OCI-LY1 (cell line): ENCODE data around the gene TRPM3.

Experiments
- EZH2 ChIP-seq: fragments of 200-600 bp; sonication (generic), shearing (Covaris generic); IDR thresholded peaks from 2 replicates; pipeline ENCODE4 v1.8.0; 2017; ENCODE audit warnings: borderline replicate concordance, mixed run types, mild to moderate bottlenecking, antibody characterized with exemption, low read length, moderate library complexity, mixed read lengths
- TF ChIP-seq, protein P1 (sequence below): fragments of 200-600 bp; sonication (generic), shearing (Covaris generic); IDR thresholded peaks from 2 replicates; pipeline ENCODE4 v1.5.1; 2017; ENCODE audit warnings: mild to moderate bottlenecking, antibody characterized with exemption, low read length, moderate library complexity, mixed read lengths

DNA sequence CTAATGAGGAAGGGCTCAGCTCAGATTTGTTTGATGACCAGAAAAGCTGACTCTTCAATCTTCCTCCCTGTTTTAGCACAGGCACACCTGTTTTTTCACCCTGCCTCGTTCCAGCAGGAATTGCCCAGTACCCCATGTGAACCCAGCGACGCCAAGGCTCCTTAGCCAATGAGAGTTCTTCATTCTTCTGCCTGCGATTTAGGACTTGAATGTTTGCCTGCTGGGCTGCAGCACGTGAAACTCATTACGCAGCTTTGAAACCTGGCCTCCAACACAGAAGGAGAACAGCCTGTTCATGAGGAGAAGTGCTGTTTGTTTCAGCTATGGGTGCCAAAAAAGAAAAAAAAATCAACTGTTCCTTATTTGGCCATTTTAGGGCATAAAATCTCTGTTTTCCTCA lies 315.5 kb downstream of the TRPM3 start:
- TF ChIP-seq, protein P1, sequence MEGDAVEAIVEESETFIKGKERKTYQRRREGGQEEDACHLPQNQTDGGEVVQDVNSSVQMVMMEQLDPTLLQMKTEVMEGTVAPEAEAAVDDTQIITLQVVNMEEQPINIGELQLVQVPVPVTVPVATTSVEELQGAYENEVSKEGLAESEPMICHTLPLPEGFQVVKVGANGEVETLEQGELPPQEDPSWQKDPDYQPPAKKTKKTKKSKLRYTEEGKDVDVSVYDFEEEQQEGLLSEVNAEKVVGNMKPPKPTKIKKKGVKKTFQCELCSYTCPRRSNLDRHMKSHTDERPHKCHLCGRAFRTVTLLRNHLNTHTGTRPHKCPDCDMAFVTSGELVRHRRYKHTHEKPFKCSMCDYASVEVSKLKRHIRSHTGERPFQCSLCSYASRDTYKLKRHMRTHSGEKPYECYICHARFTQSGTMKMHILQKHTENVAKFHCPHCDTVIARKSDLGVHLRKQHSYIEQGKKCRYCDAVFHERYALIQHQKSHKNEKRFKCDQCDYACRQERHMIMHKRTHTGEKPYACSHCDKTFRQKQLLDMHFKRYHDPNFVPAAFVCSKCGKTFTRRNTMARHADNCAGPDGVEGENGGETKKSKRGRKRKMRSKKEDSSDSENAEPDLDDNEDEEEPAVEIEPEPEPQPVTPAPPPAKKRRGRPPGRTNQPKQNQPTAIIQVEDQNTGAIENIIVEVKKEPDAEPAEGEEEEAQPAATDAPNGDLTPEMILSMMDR: no peak
- no peak for TF ChIP-seq EZH2
